Subcutaneous adipose tissue (tissue), 4 donors: ENCODE data around the gene MASP1. TPM values are rescaled to one million over a fixed set of nuclear protein-coding genes. Genes with fewer than 3 reads are reported as not detected.

ENCODE experiments used
- total RNA-seq, 4 donors: library from RNA; depleted of rRNA; stranded (reverse); fragments of >200 nt; gene quantifications; one replicate each; pipeline ENCODE4 v1.1.0, GENCODE V29; 2016
- TF ChIP-seq, protein P1 (sequence below): fragments of 450-650 bp; IDR thresholded peaks from one replicate; pipeline ENCODE4 v1.5.1; 2016; ENCODE audit warnings: low read depth, mild to moderate bottlenecking, control low read depth, antibody characterized with exemption, moderate library complexity

The MASP1 gene
- total RNA-seq = 10 to 100 TPM in 2 of 4 donors, 1 to 10 TPM in 2; 1.5 to 20.4 (median 7.6) TPM

DNA sequence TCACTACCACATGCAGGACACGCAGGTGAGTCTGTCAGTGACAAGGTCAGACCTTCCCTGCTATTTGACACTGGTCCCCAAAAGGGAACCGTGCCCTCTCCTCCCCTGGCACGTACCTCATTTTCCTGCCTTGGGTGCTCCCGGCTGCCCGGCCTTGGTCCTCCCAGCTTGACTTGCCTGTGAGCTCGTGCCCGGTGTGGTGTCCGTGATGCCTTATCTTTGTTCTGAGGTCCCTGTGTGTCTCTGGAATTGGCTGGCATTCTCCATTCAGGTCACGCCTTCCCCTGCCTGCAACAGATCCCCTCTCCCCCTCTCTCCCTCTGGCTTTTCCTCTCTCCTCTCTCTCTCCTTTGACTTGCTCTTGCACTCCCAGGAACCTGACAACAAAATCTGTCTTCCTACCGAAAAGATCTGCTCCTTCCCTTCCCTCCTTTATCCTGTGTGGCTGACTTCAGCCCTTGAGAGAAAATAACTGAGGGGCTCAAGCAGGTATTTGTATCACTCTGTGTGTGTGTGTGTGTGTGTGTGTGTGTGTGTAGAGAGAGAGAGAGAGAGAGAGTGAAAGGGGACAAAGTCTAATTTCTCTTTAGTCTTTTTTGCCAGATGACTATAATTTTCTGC is at the start of gene MASP1:
Gene MASP1 (minus strand): TSS at position 226 of the 621 bp plus-strand sequence. CDS start 105 bp downstream, at position 121.
- TF ChIP-seq, protein P1, sequence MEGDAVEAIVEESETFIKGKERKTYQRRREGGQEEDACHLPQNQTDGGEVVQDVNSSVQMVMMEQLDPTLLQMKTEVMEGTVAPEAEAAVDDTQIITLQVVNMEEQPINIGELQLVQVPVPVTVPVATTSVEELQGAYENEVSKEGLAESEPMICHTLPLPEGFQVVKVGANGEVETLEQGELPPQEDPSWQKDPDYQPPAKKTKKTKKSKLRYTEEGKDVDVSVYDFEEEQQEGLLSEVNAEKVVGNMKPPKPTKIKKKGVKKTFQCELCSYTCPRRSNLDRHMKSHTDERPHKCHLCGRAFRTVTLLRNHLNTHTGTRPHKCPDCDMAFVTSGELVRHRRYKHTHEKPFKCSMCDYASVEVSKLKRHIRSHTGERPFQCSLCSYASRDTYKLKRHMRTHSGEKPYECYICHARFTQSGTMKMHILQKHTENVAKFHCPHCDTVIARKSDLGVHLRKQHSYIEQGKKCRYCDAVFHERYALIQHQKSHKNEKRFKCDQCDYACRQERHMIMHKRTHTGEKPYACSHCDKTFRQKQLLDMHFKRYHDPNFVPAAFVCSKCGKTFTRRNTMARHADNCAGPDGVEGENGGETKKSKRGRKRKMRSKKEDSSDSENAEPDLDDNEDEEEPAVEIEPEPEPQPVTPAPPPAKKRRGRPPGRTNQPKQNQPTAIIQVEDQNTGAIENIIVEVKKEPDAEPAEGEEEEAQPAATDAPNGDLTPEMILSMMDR = no peak

GRCh38 chr3:187340578-187340977 is 49.0 kb upstream of the MASP1 start:
- TF ChIP-seq, protein P1 = no peak

DNA sequence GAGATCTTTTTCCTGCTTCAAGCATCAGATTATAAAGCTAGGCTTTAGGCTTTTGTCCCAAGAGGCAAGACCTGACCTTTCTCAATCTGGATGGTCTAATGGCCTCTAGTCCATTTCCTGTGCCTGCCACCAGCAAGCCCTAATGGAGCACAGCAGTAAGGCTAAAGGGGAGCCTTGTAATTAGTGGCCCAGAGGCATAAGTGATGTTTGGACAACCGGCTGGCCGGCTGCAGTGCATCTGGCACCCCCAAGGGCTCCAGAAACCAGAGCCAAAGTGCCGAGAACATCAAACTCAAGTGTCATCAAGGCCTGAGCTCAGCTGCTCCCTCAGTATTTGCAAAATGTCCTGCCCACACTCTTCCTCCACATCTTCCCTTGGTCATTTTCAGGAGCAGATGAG is 44.8 kb upstream of the MASP1 start:
- TF ChIP-seq, protein P1 = no peak

DNA sequence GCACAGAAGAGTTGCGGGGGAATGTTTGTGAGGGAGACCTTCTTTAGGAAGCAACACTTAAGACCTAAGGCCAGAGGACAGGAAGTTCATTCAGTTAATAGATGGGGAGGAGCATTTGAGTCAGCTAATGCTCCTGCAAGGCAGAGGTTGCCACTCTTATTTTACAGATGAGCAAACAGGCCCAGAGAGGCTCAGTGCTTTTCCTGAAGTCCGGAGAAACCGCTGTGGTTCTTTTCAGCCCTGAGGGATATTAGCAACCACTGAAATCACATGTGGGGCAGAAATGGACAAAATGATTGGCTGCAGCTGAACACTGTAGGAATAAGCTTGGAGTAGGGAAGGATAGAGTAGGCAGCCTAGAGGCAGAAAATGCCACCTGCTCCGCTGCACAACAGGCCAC is 43.4 kb upstream of the MASP1 start:
- TF ChIP-seq, protein P1 = no peak

DNA sequence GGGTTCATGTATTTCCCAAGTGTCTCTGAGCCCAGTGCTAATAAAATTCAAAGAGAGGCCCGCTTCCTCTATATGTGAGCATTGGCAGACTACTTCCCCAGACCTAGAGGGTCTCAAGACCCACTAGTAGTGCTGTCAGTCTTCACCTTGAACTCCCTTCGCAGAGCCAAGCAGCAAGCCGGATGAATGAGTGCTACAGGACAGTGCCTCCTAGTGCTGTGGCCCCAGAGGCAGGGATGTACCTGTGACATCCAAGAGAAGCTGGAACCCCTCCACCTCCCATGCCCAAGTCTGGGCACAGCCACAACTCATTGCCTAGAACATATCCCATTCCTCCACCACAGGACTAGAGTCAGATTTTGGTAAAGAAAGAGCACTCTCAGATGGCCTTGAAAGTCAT is 37.2 kb upstream of the MASP1 start:
- TF ChIP-seq, protein P1 = no peak

GRCh38 chr3:187327845-187328244 is 36.3 kb upstream of the MASP1 start:
- TF ChIP-seq, protein P1 = no peak

GRCh38 chr3:187325632-187326031 is 34.1 kb upstream of the MASP1 start:
- TF ChIP-seq, protein P1 = no peak
